Measurements from ENCODE around the gene DDR2.

DNA sequence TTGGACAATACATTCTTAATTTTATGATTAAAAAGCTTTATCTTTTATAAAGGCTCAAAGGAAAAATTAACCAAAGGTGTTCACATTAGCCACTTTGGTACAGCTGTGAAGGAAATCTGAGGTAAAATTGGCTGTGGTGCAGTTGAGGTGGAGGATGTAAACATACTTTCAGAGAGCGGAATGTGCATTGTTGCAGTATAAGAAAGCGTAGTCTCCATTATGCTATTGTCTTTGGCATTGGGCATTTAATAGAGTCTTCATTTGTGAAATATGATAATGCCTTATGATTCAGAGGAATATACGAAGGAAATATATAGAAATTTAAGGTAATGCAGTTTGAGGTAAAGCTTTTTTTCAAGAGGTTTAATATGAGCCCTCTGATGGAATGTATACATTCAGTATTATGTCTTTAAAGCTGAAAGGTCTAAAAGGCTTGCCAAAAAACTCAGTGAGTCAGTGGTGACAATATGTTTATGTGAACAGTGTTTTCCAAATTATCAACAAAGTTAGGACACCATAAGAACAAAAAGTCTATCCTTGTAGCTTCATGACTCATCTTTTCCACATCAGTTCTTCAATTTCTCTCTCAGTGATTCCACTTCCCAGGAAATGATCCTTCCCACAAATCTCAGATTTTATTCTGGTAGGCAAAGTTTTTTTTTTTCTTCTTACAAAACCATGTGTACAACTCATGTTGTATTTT, 26.9 kb upstream of the DDR2 start:
- TF ChIP-seq, protein P1, sequence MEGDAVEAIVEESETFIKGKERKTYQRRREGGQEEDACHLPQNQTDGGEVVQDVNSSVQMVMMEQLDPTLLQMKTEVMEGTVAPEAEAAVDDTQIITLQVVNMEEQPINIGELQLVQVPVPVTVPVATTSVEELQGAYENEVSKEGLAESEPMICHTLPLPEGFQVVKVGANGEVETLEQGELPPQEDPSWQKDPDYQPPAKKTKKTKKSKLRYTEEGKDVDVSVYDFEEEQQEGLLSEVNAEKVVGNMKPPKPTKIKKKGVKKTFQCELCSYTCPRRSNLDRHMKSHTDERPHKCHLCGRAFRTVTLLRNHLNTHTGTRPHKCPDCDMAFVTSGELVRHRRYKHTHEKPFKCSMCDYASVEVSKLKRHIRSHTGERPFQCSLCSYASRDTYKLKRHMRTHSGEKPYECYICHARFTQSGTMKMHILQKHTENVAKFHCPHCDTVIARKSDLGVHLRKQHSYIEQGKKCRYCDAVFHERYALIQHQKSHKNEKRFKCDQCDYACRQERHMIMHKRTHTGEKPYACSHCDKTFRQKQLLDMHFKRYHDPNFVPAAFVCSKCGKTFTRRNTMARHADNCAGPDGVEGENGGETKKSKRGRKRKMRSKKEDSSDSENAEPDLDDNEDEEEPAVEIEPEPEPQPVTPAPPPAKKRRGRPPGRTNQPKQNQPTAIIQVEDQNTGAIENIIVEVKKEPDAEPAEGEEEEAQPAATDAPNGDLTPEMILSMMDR (IDR thresholded peaks at IDR 0.05; ENCODE audit: low read depth, low read length): no peak
- TF ChIP-seq EZH2phosphoT487 (IDR thresholded peaks at IDR 0.05; ENCODE audit: low read depth): no peak

All from OCI-LY3 (cell line).